ENCODE results near the gene FBN1.

Gene FBN1

DNA sequence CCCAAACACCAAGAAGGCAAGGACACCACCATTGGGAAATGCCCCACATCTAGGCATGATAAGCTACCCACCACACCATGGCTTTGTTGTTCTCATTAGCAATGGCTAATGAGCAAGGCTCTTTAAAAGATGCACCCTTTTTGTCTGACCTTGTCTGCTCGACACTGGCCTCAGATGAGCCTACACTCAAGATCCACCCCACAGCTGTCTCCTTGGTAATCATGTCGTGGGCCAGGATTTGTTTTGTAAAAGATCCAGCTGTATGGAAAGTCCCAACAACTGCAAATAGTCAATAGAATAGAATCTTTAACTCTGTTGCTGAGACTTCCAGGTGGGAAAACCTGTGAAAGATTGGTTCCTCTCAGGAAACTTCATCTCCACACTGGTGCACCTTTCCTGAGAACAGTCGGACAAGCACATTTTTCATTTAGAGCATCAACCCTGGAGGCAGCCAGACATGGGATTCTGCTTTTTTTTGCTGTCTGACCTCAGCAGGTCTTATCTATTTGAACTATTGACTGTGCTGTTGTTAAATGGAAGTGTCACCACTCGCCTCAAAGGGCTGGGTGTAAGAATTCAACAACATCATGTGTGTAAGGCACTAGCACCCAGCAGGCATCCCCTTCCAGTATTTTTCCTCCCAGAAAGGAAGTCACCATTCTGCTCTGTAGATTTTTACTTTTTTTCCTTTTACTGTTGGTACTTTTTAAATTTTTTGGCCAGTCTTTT is 278.8 kb downstream of the FBN1 start:
- DNase-seq (ENCODE audit: low spot score) = no peak

- DNase-seq (ENCODE audit: low spot score) = no peak
Measured at GRCh38 chr15:48365575-48365974, 279.9 kb downstream of the FBN1 start.

- DNase-seq (ENCODE audit: low spot score) = no peak
Measured at GRCh38 chr15:48363474-48363873, 282.0 kb downstream of the FBN1 start.

- no peak for DNase-seq (ENCODE audit: low spot score)
Measured at GRCh38 chr15:48361685-48362084, 283.8 kb downstream of the FBN1 start.

- DNase-seq (ENCODE audit: low spot score) = no peak
Measured at GRCh38 chr15:48360841-48361240, 284.7 kb downstream of the FBN1 start.
